Embryonic facial prominence (tissue), 1 donor: ENCODE data around the gene ADCY7.

Experiments
- DNase-seq: peaks from one replicate; pipeline ENCODE4 v3.0.0-alpha.2; 2016; ENCODE audit errors: extremely low spot score

ADCY7 gene

GRCh38 chr16:50248845-50249244 lies 17.5 kb upstream of the ADCY7 start:
- DNase-seq: no peak

GRCh38 chr16:50251375-50252081 lies 14.8 kb upstream of the ADCY7 start:
- no peak for DNase-seq

DNA sequence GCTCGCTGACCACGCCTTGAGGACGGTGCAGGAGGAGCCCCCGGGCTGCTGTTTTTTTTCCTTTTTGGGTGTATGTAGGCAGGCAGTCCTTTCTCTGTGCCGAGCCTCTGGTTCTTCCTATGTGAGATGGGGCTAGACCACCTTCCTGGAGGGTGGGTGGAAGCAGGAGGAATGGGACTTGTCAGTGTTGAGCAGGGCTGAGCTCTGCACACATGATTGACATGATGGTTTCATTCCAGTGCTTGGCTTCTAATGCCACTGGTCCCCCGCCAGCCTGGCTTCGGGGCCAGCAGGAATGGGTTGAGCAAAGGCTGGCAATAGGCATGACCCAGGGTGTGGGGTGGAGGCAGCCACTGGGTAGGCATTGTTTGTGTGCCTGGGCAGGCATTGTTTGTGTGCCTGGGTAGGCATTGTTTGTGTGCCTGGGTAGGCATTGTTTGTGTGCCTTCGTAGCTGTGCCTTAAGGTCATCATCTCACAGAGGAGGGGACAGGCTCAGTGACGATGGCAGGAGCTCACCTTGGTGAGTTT lies 14.2 kb upstream of the ADCY7 start:
- no peak for DNase-seq

DNA sequence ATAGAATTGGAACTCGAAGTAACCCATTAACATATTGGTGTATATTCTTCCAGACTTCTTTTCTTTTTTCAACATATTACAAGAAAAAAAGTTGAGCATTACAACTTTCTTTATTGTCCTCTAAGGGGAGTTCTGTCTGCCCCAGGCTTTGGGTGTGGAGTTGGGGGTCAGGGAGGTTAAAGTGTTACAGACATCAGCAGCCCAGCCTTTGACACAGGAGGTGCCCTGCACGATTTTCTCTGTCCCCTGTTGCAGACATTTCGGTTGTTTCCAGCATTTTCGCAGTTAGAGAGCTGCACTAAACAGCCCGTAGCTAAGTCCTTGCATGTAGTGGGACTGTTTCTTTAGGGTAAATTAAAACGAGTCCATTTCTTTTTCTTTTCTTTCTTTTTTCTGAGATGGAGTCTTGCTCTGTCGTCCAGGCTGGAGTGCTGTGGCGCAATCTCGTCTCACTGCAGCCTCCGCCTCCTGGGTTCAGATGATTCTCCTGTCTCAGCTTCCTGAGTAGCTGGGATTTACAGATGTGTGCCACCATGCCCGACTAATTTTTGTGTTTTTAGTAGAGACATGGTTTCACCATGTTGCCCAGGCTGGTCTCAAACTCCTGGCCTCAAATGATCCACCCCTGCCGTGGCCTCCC lies 13.4 kb upstream of the ADCY7 start:
- DNase-seq: no peak

- DNase-seq: no peak
Observed at GRCh38 chr16:50253514-50253910, 12.8 kb upstream of the ADCY7 start.

GRCh38 chr16:50254072-50254471 lies 12.3 kb upstream of the ADCY7 start:
- DNase-seq: no peak

DNA sequence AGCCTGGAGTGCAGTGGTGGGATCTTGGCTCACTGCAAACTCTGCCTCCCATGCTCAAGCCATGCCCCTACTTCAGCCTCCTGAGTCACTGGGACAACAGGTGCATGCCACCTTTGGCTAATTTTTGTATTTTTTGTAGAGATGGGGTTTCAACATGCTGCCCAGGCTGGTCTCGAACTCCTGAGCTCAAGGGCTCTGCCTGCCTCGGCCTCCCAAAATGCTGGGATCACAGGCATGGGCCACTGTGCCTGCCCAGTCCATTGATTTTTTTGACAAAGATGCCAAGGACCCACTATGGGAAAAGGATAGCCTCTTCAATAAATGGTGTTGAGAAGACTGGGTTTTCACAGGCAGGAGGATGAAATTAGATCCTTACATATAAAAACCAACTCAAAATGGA lies 10.8 kb upstream of the ADCY7 start:
- no peak for DNase-seq

- DNase-seq: no peak
Observed at GRCh38 chr16:50256604-50257003, 9.7 kb upstream of the ADCY7 start.

DNA sequence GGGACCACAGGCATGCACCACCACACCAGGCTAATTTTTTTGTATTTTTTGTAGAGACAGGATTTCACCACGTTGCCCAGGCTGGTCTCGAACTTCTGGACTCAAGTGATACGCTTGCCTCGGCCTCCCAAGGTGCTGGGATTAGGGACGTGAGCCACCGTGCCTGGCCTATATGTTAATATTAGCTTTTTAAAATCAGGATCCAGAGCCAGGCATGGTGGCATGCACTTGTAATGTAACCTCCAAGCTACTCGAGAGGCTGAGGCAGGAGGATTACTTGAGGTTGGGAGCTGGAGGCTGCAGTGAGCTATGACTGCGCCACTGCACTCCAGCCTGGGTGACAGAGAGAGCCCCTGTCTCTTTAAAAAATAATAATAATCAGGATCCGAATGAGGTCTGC lies 8.5 kb upstream of the ADCY7 start:
- DNase-seq: no peak

GRCh38 chr16:50259334-50260205 lies 6.8 kb upstream of the ADCY7 start:
- DNase-seq: no peak

GRCh38 chr16:50260206-50261159 lies 5.9 kb upstream of the ADCY7 start:
- no peak for DNase-seq

- no peak for DNase-seq
Observed at GRCh38 chr16:50261160-50261706, 5.1 kb upstream of the ADCY7 start.

DNA sequence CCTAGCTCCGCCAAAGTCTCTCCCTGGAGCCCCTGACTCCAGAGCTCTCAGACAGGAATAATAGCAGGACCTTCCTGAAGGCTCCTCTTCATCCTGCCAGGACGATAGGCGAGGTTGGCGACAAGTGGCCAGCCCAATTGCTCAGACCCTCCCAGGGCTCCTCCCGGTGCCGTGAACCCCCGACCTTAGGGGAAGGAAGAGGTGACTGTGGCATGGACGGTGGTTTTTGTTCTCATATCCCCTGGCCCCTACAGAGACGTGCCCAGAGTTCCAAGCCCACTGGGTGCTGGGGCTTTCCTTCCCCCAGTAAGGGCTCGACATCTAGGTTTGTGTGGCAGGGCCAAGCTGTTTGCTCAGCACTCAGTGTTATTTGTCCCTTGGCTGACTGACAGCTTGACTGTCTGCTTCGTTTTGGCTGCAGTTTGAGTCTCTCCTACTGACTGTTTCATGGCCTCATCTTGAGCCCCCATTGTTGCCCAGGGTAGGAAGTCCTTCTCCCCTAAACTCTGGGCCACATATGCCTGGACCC lies 4.6 kb upstream of the ADCY7 start:
- no peak for DNase-seq

- no peak for DNase-seq
Observed at GRCh38 chr16:50263060-50263909, 3.1 kb upstream of the ADCY7 start.

GRCh38 chr16:50263940-50264929 lies 2.1 kb upstream of the ADCY7 start:
- DNase-seq: no peak

DNA sequence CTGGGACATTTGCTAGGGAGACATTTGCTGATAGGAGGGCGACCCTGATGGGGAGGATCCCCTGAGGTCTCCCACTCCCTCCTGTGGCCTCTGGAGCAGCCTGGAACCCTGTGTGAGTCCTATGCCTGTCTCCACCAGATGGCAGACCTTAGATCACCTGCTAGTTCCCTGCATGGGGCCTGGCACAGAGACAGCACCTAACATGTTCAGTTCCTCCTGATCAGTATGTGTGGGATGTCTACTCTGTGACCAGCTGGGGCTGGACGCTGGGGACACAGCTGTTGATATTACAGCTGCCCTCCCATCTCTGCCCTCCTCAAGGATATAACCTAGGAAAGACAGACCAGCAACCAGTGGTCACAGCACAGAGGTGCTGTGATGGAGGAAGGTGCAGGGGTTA lies 1.1 kb upstream of the ADCY7 start:
- no peak for DNase-seq

GRCh38 chr16:50265716-50266336 lies 525 bp upstream of the ADCY7 start:
- DNase-seq: no peak

GRCh38 chr16:50267151-50267631 lies 840 bp downstream of the ADCY7 start:
- no peak for DNase-seq
